Panc1 (cell line): ENCODE results near the gene CEP131. TPM values are rescaled to one million over a fixed set of nuclear protein-coding genes. Genes with fewer than 3 reads are reported as not detected.

ENCODE experiments used
- ATAC-seq: fragments of 200-7000 bp; cut with Tn5 transposase; 2 replicates; pipeline ENCODE4 v1.9.1; 2020; ENCODE audit warnings: mild to moderate bottlenecking, moderate library complexity
- BruUV-seq: library from RNA; stranded (reverse); fragments of 400-500 nt; replicated peaks from 2 replicates; lab custom pipeline; 2021; lab: Mats Ljungman, UMichigan
- CTCF ChIA-PET: fragments of 300-600 bp; sonication (Branson Sonifier 250); formaldehyde crosslinking; loops from one replicate; lab custom pipeline; 2022; ENCODE audit warnings: antibody characterized with exemption; lab: Charles Lee
- POLR2A ChIA-PET: fragments of 300-600 bp; sonication (Branson Sonifier 250); formaldehyde crosslinking; loops from one replicate; lab custom pipeline; 2022; ENCODE audit warnings: antibody characterized with exemption; lab: Charles Lee
- DNase-seq: peaks from one replicate; pipeline ENCODE4 v3.0.0-alpha.2; 2010; ENCODE audit warnings: low read depth, low spot score
- H3K27ac ChIP-seq: 2 replicates; pipeline ENCODE4 v1.5.1; 2011; ENCODE audit warnings: mild to moderate bottlenecking, low read length, inconsistent platforms
- H3K27me3 ChIP-seq: fragments of 200-500 bp; sonication (Bioruptor generic); 2 replicates; pipeline ENCODE4 v1.6.0; 2014; ENCODE audit warnings: low read length, inconsistent platforms; ENCODE audit not compliant: control insufficient read depth, insufficient read depth
- H3K36me3 ChIP-seq: fragments of 200-500 bp; sonication (Bioruptor generic); 2 replicates; pipeline ENCODE4 v1.5.1; 2014; ENCODE audit warnings: inconsistent platforms, mild to moderate bottlenecking, low read length, moderate library complexity; ENCODE audit not compliant: control insufficient read depth, insufficient read depth
- H3K4me1 ChIP-seq: 2 replicates; pipeline ENCODE4 v1.5.1; 2011; ENCODE audit warnings: inconsistent platforms, mild to moderate bottlenecking, low read length, moderate library complexity; ENCODE audit not compliant: control insufficient read depth, insufficient read depth
- H3K4me3 ChIP-seq, 2 experiments: 2 replicates each; pipeline ENCODE4 v1.5.1; 2011 to 2012; ENCODE audit warnings: low read depth in 2 of 2, low read length in 2 of 2, mild to moderate bottlenecking in 2 of 2, inconsistent platforms in 1 of 2, moderate library complexity in 1 of 2
- H3K9me3 ChIP-seq: fragments of 200-500 bp; sonication (Bioruptor generic); 2 replicates; pipeline ENCODE4 v1.5.1; 2014; ENCODE audit warnings: low read depth, mild to moderate bottlenecking, inconsistent platforms, low read length, moderate library complexity; ENCODE audit not compliant: control insufficient read depth, insufficient read depth
- POLR2AphosphoS5 ChIP-seq: IDR thresholded peaks from 2 replicates; pipeline ENCODE4 v1.6.1; 2012; ENCODE audit warnings: mild to moderate bottlenecking, low read depth, low read length, moderate library complexity
- SIN3A ChIP-seq: IDR thresholded peaks from 2 replicates; pipeline ENCODE4 v1.6.1; 2012; ENCODE audit warnings: low read depth, mild to moderate bottlenecking, low read length, moderate library complexity, borderline replicate concordance; ENCODE audit not compliant: insufficient read depth
- TCF7L2 ChIP-seq: IDR thresholded peaks from 2 replicates; pipeline ENCODE4 v1.6.1; 2011; ENCODE audit warnings: mild to moderate bottlenecking, low read depth, low read length, inconsistent platforms
- in situ Hi-C: cut with HindIII; loops from 2 replicates; pipeline ENCODE4 v1.10.0; 2016; ENCODE audit warnings: low sequenced_read_pairs, low pct_unique_long_range_greater_than_20kb
- intact Hi-C: fragments of 100-400 bp; cut with micrococcal nuclease; formaldehyde crosslinking; loops from one replicate; pipeline ENCODE4 v1.10.0; 2022; ENCODE audit not compliant: unreplicated experiment
- total RNA-seq: library from RNA; stranded (reverse); gene quantifications from one replicate; pipeline ENCODE4 v1.2.1, GENCODE V29; 2021; ENCODE audit not compliant: unreplicated experiment
- TF ChIP-seq, protein P1 (sequence below): fragments of 450-650 bp; IDR thresholded peaks from 2 replicates; pipeline ENCODE4 v1.5.1; 2017; ENCODE audit warnings: mild to moderate bottlenecking
- TF ChIP-seq, protein P2 (sequence below), 2 experiments: IDR thresholded peaks; 2 replicates each; pipeline ENCODE4 v1.6.1; 2011 to 2012; ENCODE audit warnings: low read depth in 2 of 2, control low read depth in 1 of 2, low read length in 1 of 2, mild to moderate bottlenecking in 1 of 2, moderate library complexity in 1 of 2; ENCODE audit not compliant: insufficient read depth in 1 of 2

Gene CEP131
- total RNA-seq, 1 experiment from 2014 or later, result 26.0 TPM

DNA sequence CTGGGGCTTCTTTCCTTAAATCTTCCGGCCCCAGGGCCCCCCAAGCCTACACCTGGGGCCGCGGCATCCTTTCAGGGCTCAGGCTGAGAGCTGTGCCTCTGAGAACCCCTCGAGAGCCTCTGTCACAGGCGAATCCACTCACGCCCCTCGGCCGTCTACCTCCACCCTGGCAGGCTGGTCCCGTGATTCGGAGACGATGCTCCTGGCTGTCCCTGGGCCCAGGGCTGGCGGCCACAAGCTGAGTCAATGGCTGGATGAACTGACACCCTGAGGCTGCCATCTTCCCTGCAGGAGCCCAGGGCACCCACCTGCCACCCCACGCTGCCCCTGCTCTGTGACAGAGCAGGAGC, 11.7 kb upstream of the CEP131 start:
- POLR2A ChIA-PET, result no interaction called here
- peaks cover 8% of the 10 kb centered on the region; the same call in 1 of the 2 replicates for H3K36me3 ChIP-seq
- H3K4me1 ChIP-seq, result peaks cover 18% of the 10 kb centered on the region
- TF ChIP-seq, protein P1, sequence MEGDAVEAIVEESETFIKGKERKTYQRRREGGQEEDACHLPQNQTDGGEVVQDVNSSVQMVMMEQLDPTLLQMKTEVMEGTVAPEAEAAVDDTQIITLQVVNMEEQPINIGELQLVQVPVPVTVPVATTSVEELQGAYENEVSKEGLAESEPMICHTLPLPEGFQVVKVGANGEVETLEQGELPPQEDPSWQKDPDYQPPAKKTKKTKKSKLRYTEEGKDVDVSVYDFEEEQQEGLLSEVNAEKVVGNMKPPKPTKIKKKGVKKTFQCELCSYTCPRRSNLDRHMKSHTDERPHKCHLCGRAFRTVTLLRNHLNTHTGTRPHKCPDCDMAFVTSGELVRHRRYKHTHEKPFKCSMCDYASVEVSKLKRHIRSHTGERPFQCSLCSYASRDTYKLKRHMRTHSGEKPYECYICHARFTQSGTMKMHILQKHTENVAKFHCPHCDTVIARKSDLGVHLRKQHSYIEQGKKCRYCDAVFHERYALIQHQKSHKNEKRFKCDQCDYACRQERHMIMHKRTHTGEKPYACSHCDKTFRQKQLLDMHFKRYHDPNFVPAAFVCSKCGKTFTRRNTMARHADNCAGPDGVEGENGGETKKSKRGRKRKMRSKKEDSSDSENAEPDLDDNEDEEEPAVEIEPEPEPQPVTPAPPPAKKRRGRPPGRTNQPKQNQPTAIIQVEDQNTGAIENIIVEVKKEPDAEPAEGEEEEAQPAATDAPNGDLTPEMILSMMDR, result no peak
- no peak for TF ChIP-seq POLR2AphosphoS5
- no peak for TF ChIP-seq SIN3A
- no peak for TF ChIP-seq TCF7L2
- in situ Hi-C loops (no loop called here), intact Hi-C loops (no loop called here)
- no peak overlapping the region for H3K27ac ChIP-seq
- no peaks in the 10 kb centered on the region for H3K9me3 ChIP-seq
- DNase-seq (no peak), ATAC-seq (no peak)
- TSS peak; percentile 65 for BruUV-seq
- H3K27me3 ChIP-seq, result no peaks in the 10 kb centered on the region
- no peak overlapping the region for H3K4me3 ChIP-seq
- CTCF ChIA-PET, result no interaction called here

DNA sequence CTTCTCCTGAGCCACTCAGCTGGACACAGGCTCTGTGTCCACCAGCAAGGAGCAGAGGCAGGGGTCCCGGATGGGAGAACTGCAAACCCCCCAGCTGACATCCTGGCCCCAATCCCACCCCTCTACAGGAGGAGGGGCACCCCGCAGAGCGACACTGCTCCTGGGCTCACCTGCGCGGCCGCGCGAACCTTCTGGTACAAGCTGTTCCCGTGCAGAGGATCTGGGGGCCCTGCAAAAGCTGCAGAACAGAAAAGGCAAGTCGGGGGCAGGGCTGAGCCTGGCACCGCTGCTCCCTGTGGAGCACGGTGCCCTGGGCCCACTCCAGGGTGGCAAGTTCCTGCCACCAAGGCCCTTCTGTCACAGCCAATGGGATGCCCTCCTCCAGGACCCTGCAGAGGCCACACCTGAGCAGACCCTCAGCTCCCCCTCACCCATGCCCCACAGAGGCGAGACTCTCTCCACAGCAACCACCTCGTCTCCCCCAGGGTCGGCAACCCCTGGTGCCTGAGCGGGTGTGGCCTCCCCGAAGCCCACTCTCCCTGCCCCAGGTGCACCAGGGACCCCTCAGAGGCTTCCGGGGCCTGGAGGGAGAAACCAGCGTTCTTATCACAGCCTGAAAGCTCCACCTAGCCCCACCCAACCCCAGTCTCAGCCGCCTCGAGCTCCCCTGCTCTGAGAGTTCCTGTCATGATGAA, 11.2 kb upstream of the CEP131 start:
- TF ChIP-seq, protein P2, sequence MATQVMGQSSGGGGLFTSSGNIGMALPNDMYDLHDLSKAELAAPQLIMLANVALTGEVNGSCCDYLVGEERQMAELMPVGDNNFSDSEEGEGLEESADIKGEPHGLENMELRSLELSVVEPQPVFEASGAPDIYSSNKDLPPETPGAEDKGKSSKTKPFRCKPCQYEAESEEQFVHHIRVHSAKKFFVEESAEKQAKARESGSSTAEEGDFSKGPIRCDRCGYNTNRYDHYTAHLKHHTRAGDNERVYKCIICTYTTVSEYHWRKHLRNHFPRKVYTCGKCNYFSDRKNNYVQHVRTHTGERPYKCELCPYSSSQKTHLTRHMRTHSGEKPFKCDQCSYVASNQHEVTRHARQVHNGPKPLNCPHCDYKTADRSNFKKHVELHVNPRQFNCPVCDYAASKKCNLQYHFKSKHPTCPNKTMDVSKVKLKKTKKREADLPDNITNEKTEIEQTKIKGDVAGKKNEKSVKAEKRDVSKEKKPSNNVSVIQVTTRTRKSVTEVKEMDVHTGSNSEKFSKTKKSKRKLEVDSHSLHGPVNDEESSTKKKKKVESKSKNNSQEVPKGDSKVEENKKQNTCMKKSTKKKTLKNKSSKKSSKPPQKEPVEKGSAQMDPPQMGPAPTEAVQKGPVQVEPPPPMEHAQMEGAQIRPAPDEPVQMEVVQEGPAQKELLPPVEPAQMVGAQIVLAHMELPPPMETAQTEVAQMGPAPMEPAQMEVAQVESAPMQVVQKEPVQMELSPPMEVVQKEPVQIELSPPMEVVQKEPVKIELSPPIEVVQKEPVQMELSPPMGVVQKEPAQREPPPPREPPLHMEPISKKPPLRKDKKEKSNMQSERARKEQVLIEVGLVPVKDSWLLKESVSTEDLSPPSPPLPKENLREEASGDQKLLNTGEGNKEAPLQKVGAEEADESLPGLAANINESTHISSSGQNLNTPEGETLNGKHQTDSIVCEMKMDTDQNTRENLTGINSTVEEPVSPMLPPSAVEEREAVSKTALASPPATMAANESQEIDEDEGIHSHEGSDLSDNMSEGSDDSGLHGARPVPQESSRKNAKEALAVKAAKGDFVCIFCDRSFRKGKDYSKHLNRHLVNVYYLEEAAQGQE (IDR thresholded peaks at IDR 0.05; ENCODE audit: insufficient read depth in 1 of 2, low read depth in 2 of 2, low read length in 1 of 2), result no peak
- no peak for TF ChIP-seq POLR2AphosphoS5
- TF ChIP-seq, protein P1, result no peak
- no peak for TF ChIP-seq SIN3A
- no peak for TF ChIP-seq TCF7L2
- H3K36me3 ChIP-seq, result peaks cover 6% of the 10 kb centered on the region; the same call in 1 of the 2 replicates
- DNase-seq (no peak), ATAC-seq (no peak)
- H3K4me1 ChIP-seq, result peaks cover 18% of the 10 kb centered on the region
- intact Hi-C loops (no loop called here), in situ Hi-C loops (no loop called here)
- no peaks in the 10 kb centered on the region for H3K9me3 ChIP-seq
- no peaks in the 10 kb centered on the region for H3K27me3 ChIP-seq
- ChIA-PET CTCF (no interaction called here), POLR2A (no interaction called here)
- no peak overlapping the region for H3K4me3 ChIP-seq
- BruUV-seq, result no TSS peak
- no peak overlapping the region for H3K27ac ChIP-seq
